Stimulated activated CD4-positive, alpha-beta T cell treated with anti-CD3 and anti-CD28 coated beads, Interleukin-15, amount 100 ng/mL, for 1 hour (primary cell): ENCODE results near the gene PTPRD.

Experiments
- DNase-seq, 2 donors: peaks; one replicate each; pipeline ENCODE4 v3.0.0-alpha.2; 2020; ENCODE audit warnings: low read depth in 1 of 2, low spot score in 1 of 2

PTPRD gene

GRCh38 chr9:8622871-8623270 lies 1989.9 kb downstream of the PTPRD start:
- DNase-seq = no peak

DNA sequence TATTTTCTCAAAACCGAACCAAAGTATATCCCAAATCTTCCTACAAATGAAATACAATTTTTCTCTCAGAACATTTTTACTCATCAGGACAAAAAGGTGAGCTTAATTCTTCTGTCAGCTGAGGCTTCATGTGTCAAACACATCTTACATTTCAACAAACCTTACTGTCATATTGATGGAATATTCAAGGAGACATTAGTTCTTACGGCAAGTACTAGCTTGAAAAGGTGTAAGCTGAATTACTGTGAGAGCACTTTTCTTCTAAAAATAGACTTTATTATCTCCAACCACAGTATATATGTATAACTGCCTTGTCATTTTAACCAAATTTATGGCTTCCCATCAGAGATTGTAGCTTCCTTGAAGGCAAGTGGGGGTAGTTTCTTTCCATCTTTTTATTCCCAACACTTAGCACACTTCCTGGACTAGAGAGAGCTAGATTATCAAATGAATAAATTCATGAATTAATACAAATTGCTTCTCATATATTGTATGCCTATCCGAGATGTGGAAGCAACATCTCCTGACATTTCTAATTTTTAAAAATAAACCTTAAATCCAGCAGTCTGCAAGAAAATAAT lies 1990.5 kb downstream of the PTPRD start:
- no peak for DNase-seq

GRCh38 chr9:8621416-8621815 lies 1991.4 kb downstream of the PTPRD start:
- no peak for DNase-seq

DNA sequence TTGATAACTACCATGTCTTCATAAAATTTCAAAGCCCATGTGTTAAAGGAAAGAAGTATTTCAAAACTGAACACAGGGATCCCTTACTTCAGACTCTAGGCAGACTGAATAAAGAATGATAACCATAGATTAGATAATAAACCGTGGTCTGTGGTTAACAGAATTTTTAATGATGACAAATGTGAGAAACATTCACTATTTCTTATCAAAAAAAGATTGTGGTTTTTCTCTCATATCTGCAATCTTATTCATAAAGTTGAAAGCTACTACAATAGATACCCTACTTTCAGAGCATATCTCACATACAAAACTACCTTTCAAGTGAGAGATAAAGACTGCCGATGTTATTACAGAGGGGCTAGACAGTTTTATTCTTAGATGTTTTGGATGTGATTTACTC lies 1996.4 kb downstream of the PTPRD start:
- DNase-seq = no peak

- no peak for DNase-seq
Measured at GRCh38 chr9:8614926-8615440, 1997.8 kb downstream of the PTPRD start.

DNA sequence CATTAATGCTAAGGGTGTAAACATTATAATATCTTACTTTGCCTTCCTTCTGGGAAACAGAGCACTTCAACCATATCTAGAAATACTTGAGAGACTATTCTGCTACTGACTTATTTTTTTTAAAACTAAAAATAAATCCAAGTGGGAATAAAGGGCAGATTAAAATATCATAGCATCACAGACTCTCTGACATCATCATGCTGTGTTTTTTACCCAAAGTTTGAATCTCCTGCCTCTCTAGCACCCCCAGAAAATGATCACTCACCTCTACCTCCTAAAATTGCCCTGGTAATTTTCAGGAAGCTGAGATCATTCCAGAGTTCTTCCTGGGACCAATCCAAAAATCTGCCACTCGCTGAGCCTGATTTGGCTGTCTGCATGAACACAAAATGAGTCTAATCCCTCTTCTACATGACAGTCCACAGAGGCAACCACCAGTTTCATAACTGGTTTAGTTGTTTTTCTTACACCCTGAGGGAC lies 1999.4 kb downstream of the PTPRD start:
- no peak for DNase-seq

GRCh38 chr9:8611153-8611552 lies 2001.6 kb downstream of the PTPRD start:
- DNase-seq = no peak

DNA sequence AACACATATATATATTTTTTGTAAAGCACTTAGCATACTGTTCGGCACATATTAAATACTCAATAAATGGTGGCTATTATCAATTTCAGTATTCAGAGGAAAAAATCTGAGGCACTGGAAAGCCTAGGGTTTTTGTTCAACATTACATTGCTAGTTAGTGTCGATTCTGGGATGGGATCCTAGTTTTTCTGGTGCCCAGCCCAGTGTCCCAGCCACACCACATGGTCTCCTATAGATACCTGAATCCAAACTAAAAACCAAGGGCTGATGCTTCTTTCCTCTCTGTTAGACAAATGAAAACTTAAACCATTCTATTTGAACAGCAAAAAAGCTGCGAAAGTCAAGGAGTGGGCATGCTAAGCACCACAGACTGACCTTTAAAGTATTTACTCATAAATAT lies 2002.5 kb downstream of the PTPRD start:
- DNase-seq = no peak

- DNase-seq = no peak
Measured at GRCh38 chr9:8605096-8605495, 2007.7 kb downstream of the PTPRD start.

GRCh38 chr9:8604201-8604600 lies 2008.6 kb downstream of the PTPRD start:
- DNase-seq = no peak

GRCh38 chr9:8600914-8601680 lies 2011.7 kb downstream of the PTPRD start:
- no peak for DNase-seq

- no peak for DNase-seq
Measured at GRCh38 chr9:8599937-8600336, 2012.9 kb downstream of the PTPRD start.

DNA sequence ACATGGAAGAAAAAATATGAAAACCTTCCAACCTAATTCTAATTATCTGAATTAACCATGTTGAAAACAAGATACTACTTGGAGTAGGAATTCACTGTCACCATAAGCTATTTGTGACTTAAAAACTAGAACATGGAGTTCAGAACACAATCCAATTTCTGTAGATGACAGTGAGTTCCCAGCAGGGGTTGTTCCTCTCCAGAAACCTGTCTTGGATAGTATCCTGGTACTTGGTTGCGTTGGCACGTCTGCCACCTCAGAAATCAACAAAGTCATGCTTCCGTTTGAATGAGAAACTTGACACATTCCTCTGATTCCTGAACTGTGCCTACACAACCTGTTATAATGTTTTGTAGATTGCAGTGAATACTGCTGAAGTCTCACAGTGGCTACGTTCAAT lies 2023.3 kb downstream of the PTPRD start:
- DNase-seq = no peak

GRCh38 chr9:8585036-8585435 lies 2027.8 kb downstream of the PTPRD start:
- no peak for DNase-seq

DNA sequence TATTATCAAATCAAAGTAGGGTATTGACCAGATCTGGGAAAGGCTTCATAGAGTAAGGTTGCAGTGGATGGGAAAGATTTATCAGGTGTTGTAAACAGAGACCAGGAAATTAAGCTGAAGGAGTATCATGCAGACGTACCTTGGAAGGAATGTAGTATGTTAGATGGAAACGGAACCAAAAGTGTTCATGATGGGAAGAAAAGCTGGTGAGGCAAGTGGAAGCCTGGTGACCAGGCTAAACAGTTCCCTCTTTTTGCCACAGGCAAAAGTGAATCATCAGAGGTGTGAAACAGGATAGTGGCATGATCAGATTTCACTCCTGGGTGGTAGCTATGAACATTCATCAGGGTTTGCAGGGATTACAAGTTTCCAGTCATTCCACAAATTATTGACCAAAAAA lies 2033.1 kb downstream of the PTPRD start:
- DNase-seq = no peak

DNA sequence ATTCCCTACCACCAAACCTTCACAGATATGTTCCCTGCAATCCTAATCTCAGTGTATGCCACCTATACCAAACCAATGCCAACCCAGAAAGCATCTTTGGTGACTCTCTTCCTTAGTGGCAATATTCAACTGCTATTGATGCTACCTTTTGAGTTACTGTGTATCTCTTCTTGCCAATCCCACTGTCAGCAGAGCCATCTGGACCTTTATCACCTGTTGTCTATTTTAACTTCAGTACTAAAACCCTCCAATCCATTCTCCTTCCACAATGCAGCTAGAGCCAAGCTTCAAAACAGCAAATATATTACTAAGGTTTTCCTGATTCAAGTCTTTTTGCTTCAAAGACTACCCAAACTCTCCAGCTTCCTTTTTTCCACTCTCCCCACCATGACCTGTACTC lies 2036.1 kb downstream of the PTPRD start:
- DNase-seq = no peak

DNA sequence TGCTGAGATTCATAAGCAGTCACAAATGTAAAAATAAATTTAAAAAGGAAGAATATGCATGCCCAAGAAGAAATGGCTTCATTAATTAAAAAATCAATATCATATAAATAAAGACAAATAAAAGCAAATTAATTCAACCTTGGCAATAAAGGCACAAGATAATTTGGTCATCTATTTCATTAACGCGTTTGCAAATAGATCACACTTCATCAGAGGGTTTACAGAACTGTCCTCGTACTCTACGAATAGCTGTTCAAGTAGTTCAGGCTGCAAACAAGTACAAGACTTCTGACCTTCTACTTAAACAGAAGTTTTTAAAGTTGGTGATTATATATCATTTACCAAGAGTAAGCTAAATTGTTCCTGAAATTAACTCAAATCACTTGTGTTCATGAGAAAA lies 2038.0 kb downstream of the PTPRD start:
- no peak for DNase-seq

DNA sequence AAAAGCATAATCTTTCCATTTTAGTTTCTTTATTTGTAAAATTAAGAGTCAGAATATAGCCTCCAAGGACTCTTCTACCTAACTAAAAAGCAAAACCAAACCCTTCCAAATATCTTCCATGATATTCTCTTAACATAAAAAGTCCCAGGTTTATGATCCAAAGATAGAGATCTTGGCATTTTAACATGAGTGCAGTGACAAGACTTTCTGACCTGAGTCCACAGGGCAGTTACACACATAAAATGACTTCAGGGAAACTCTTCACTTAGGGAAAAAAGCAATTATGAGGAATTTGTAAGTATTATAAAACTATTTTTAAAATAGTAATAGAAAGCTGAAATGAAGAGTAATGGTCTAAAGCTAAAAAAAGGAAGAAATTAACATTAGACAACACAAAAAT lies 2040.6 kb downstream of the PTPRD start:
- DNase-seq = no peak

DNA sequence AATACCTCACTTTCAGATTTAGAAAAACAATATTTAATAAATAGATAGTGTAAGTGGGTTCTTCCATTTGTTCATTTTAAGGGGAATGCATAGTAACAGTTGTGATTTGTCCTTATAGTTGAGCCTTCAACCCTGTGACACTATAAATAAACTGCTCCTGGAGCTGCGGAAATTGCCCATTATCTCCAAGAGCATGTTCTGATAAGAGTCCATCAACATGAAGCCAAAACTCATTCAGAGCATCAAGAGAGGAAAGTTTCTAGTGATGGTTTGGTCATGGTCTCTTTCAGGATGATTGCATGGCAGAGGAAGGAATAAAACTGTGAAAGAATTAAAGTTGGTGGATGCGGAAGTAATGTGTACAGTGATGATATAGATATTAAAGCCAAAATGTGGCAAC lies 2041.2 kb downstream of the PTPRD start:
- no peak for DNase-seq

GRCh38 chr9:8570776-8571175 lies 2042.0 kb downstream of the PTPRD start:
- no peak for DNase-seq

- DNase-seq = no peak
Measured at GRCh38 chr9:8569823-8570222, 2043.0 kb downstream of the PTPRD start.

- no peak for DNase-seq
Measured at GRCh38 chr9:8567963-8568579, 2044.7 kb downstream of the PTPRD start.
